Mucosa of gallbladder (tissue), 1 donor: ENCODE data around the gene ADK. TPM values are rescaled to one million over a fixed set of nuclear protein-coding genes. Genes with fewer than 3 reads are reported as not detected.

Source experiments
- DNase-seq: peaks from one replicate; pipeline ENCODE4 v3.0.0-alpha.2; 2020; ENCODE audit warnings: low spot score
- total RNA-seq: library from RNA; stranded (reverse); gene quantifications from one replicate; pipeline ENCODE4 v1.2.1, GENCODE V29; 2021
- donor health status: DM: no; HTN: no; CAD: no.

The ADK gene
- total RNA-seq, 1 donor from 2014 or later: 13.0 TPM

- DNase-seq: no peak
Observed at GRCh38 chr10:74671716-74672115, 520.7 kb downstream of the ADK start.

- DNase-seq: no peak
Observed at GRCh38 chr10:74672430-74673165, 521.6 kb downstream of the ADK start.

GRCh38 chr10:74674927-74675326 is 523.9 kb downstream of the ADK start:
- DNase-seq: no peak

- DNase-seq: no peak
Observed at GRCh38 chr10:74675484-74675883, 524.5 kb downstream of the ADK start.

- DNase-seq: no peak
Observed at GRCh38 chr10:74677951-74678350, 526.9 kb downstream of the ADK start.

GRCh38 chr10:74681917-74682627 is 531.1 kb downstream of the ADK start:
- DNase-seq: no peak

GRCh38 chr10:74683067-74683466 is 532.0 kb downstream of the ADK start:
- no peak for DNase-seq

GRCh38 chr10:74683621-74684364 is 532.8 kb downstream of the ADK start:
- DNase-seq: no peak

GRCh38 chr10:74684462-74684861 is 533.4 kb downstream of the ADK start:
- DNase-seq: no peak

GRCh38 chr10:74685564-74685963 is 534.5 kb downstream of the ADK start:
- DNase-seq: no peak

- DNase-seq: no peak
Observed at GRCh38 chr10:74690393-74690792, 539.4 kb downstream of the ADK start.

GRCh38 chr10:74691164-74691563 is 540.1 kb downstream of the ADK start:
- DNase-seq: no peak

GRCh38 chr10:74704629-74705357 is 553.8 kb downstream of the ADK start:
- DNase-seq: no peak

- no peak for DNase-seq
Observed at GRCh38 chr10:74705358-74705980, 554.4 kb downstream of the ADK start.

GRCh38 chr10:74706966-74707365 is 555.9 kb downstream of the ADK start:
- no peak for DNase-seq

GRCh38 chr10:74708246-74708645 is 557.2 kb downstream of the ADK start:
- DNase-seq: no peak

GRCh38 chr10:74718208-74718607 is 567.2 kb downstream of the ADK start:
- DNase-seq: no peak

- DNase-seq: no peak
Observed at GRCh38 chr10:74728225-74728624, 577.2 kb downstream of the ADK start.

GRCh38 chr10:74730246-74730645 is 579.2 kb downstream of the ADK start:
- DNase-seq: no peak

GRCh38 chr10:74733612-74734011 is 582.6 kb downstream of the ADK start:
- DNase-seq: no peak

- DNase-seq: no peak
Observed at GRCh38 chr10:74736029-74736428, 585.0 kb downstream of the ADK start.

GRCh38 chr10:74738052-74738451 is 587.0 kb downstream of the ADK start:
- DNase-seq: no peak
